Right atrium auricular region (tissue), 2 donors: ENCODE data around the gene MYO1D. TPM values are rescaled to one million over a fixed set of nuclear protein-coding genes. Genes with fewer than 3 reads are reported as not detected.
A peak's percentile ranks its signal among the peaks of the same experiment; 100 is the strongest.

ENCODE experiments used
- DNase-seq: peaks from one replicate; pipeline ENCODE4 v3.0.0-alpha.2; 2019; ENCODE audit warnings: low spot score
- H3K27ac ChIP-seq, 2 donors: fragments of 200-600 bp; sonication (generic); 1 replicate in 1 of 2; 2 replicates in 1 of 2; pipeline ENCODE4 v1.5.1; 2016 to 2019
- H3K27me3 ChIP-seq, 2 donors: fragments of 200-600 bp; sonication (generic); one replicate each; pipeline versions ENCODE4 v1.5.1 to v1.6.0; 2017 to 2019
- H3K36me3 ChIP-seq: fragments of 200-600 bp; sonication (generic); one replicate; pipeline ENCODE4 v1.5.1; 2016
- H3K4me1 ChIP-seq, 2 donors: fragments of 200-600 bp; sonication (generic); one replicate each; pipeline versions ENCODE4 v1.5.1 to v1.6.0; 2017 to 2019
- H3K4me3 ChIP-seq, 2 donors: fragments of 200-600 bp; sonication (generic); 1 replicate in 1 of 2; 2 replicates in 1 of 2; pipeline ENCODE4 v1.5.1; 2017 to 2019; ENCODE audit warnings: mild to moderate bottlenecking in 1 of 2, moderate library complexity in 1 of 2
- H3K9me3 ChIP-seq, 2 donors: fragments of 200-600 bp; sonication (generic); one replicate each; pipeline ENCODE4 v1.5.1; 2019
- CTCF ChIP-seq, 2 donors: fragments of 200-600 bp; sonication (generic); IDR thresholded peaks; one replicate each; pipeline ENCODE4 v1.5.1; 2019; ENCODE audit warnings: antibody characterized with exemption in 2 of 2
- total RNA-seq, 2 donors: library from RNA; depleted of rRNA; stranded (reverse); fragments of >200 nt; gene quantifications; one replicate each; pipeline ENCODE4 v1.1.0, GENCODE V29; 2016

Gene MYO1D
- total RNA-seq, 2 donors from 2014 or later = 21.9 to 25.1 TPM

GRCh38 chr17:32488604-32489180 is 388.2 kb downstream of the MYO1D start:
- H3K4me3 ChIP-seq = no peak overlapping the region
- H3K27ac ChIP-seq = no peak overlapping the region
- no peak for DNase-seq
- H3K4me1 ChIP-seq = peaks cover 0 to 45% of the 10 kb centered on the region in 2 donors
- no peaks in the 10 kb centered on the region for H3K36me3 ChIP-seq
- H3K9me3 ChIP-seq = no peaks in the 10 kb centered on the region
- no peak for TF ChIP-seq CTCF (IDR thresholded peaks at IDR 0.05)
- no peaks in the 10 kb centered on the region for H3K27me3 ChIP-seq

- no peak overlapping the region for H3K4me3 ChIP-seq
- TF ChIP-seq CTCF (IDR thresholded peaks at IDR 0.05) = no peak
- H3K27me3 ChIP-seq = no peaks in the 10 kb centered on the region
- peaks cover 0 to 45% of the 10 kb centered on the region in 2 donors for H3K4me1 ChIP-seq
- H3K36me3 ChIP-seq = no peaks in the 10 kb centered on the region
- DNase-seq = no peak
- H3K27ac ChIP-seq = no peak overlapping the region
- no peaks in the 10 kb centered on the region for H3K9me3 ChIP-seq
Measured at GRCh38 chr17:32488177-32488542, 388.8 kb downstream of the MYO1D start.

- no peak for DNase-seq
- Histone ChIP-seq H3K4me3 (peak overlapping the region; percentile 42 to 63), H3K27me3 (no peaks in the 10 kb centered on the region), H3K9me3 (no peaks in the 10 kb centered on the region), H3K36me3 (peaks cover 2% of the 10 kb centered on the region), H3K27ac (peak overlapping the region in 1 of 2 donors; percentile 14), H3K4me1 (peaks cover 0 to 40% of the 10 kb centered on the region in 2 donors)
- TF ChIP-seq CTCF (IDR thresholded peaks at IDR 0.05) = no peak
Measured at GRCh38 chr17:32487473-32488176, 389.3 kb downstream of the MYO1D start.

GRCh38 chr17:32486701-32487472 is 390.0 kb downstream of the MYO1D start, which contains the start of gene CDK5R1:
Gene CDK5R1 (plus strand): TSS chr17:32486993. CDS start chr17:32487621, 628 bp downstream.
- peak within 1 kb of the TSS; percentile 81 to 84 for H3K27ac ChIP-seq
- peaks cover 0 to 37% of the 10 kb centered on the region in 2 donors for H3K4me1 ChIP-seq
- peak; percentile 57 for DNase-seq
- H3K36me3 ChIP-seq = peaks cover 9% of the 10 kb centered on the region
- no peaks in the 10 kb centered on the region for H3K9me3 ChIP-seq
- no peak for TF ChIP-seq CTCF (IDR thresholded peaks at IDR 0.05)
- H3K27me3 ChIP-seq = no peaks in the 10 kb centered on the region
- H3K4me3 ChIP-seq = peak within 1 kb of the TSS; percentile 50 to 63

GRCh38 chr17:32486111-32486700 is 390.7 kb downstream of the MYO1D start:
- Histone ChIP-seq H3K27ac (peak overlapping the region; percentile 81 to 84), H3K4me3 (peak overlapping the region; percentile 50 to 63), H3K9me3 (no peaks in the 10 kb centered on the region), H3K4me1 (peaks cover 0 to 37% of the 10 kb centered on the region in 2 donors), H3K27me3 (no peaks in the 10 kb centered on the region), H3K36me3 (peaks cover 16% of the 10 kb centered on the region)
- DNase-seq = peak; percentile 81
- no peak for TF ChIP-seq CTCF (IDR thresholded peaks at IDR 0.05)
